HepG2 (cell line): ENCODE results near the gene HOXA6. TPM values are rescaled to one million over a fixed set of nuclear protein-coding genes. Genes with fewer than 3 reads are reported as not detected.

ENCODE experiments used
- ATAC-seq: fragments of 200-7000 bp; cut with Tn5 transposase; 3 replicates; pipeline ENCODE4 v1.9.1; 2020; ENCODE audit warnings: mild to moderate bottlenecking, moderate library complexity
- BruUV-seq: library from RNA; stranded (reverse); fragments of 400-500 nt; replicated peaks from 2 replicates; lab custom pipeline; 2021; lab: Mats Ljungman, UMichigan
- CTCF ChIA-PET: fragments of 300-600 bp; formaldehyde crosslinking; extraction: SDS; loops from one replicate; lab custom pipeline; 2021; ENCODE audit warnings: low total read pairs, inconsistent platforms, low intra/inter-chr PET ratio; lab: Yijun Ruan, JAX
- POLR2A ChIA-PET: fragments of 350-600 bp; sonication (Branson Sonifier 250); formaldehyde crosslinking; loops from one replicate; lab custom pipeline; 2020; ENCODE audit warnings: antibody characterized with exemption, inconsistent platforms; lab: Yijun Ruan, JAX
- DNase-seq: peaks from one replicate; pipeline ENCODE4 v3.0.0-alpha.2; 2015; ENCODE audit warnings: low spot score
- FAIRE-seq: peaks from 3 replicates; lab custom pipeline; 2011; peaks lifted over from hg19 to GRCh38; lab: Jason Lieb, UNC
- H2AFZ ChIP-seq: one replicate; pipeline ENCODE4 v1.6.1; 2011; ENCODE audit warnings: low read length, inconsistent platforms
- H3K27ac ChIP-seq: fragments of 300-600 bp; 3 replicates; pipeline ENCODE4 v1.8.0; 2011; ENCODE audit warnings: mixed run types, mild to moderate bottlenecking, mixed read lengths, low read length, inconsistent platforms; ENCODE audit not compliant: insufficient read depth; ENCODE audit errors: extremely low read length
- H3K27me3 ChIP-seq, 2 experiments: fragments of 200-600 bp in 1 of 2; 2 replicates in 1 of 2; 3 replicates in 1 of 2; pipeline versions ENCODE4 v1.6.0 to v1.8.0; 2011; ENCODE audit warnings: low read length in 2 of 2, mild to moderate bottlenecking in 2 of 2, moderate library complexity in 2 of 2, inconsistent platforms in 1 of 2; ENCODE audit not compliant: insufficient read depth in 2 of 2, control insufficient read depth in 1 of 2
- H3K36me3 ChIP-seq, 2 experiments: fragments of 200-600 bp in 1 of 2; replicated peaks in 1 of 2; 2 replicates in 1 of 2; 3 replicates in 1 of 2; pipeline versions ENCODE4 v1.5.1 to v1.8.0; 2011; ENCODE audit warnings: low read length in 2 of 2, inconsistent platforms in 1 of 2; ENCODE audit not compliant: insufficient read depth in 2 of 2, control insufficient read depth in 1 of 2
- H3K4me1 ChIP-seq: 2 replicates; pipeline ENCODE4 v1.5.1; 2012; ENCODE audit warnings: low read length, inconsistent platforms; ENCODE audit not compliant: insufficient read depth
- H3K4me2 ChIP-seq: 2 replicates; pipeline ENCODE4 v1.6.0; 2011; ENCODE audit warnings: low read depth, low read length, inconsistent platforms
- H3K4me3 ChIP-seq, 3 experiments: fragments of 200-600 bp in 1 of 3; sonication (generic), shearing (Covaris generic) in 1 of 3; replicated peaks in 1 of 3; 2 replicates each; pipeline ENCODE4 v1.5.1; 2011 to 2016; ENCODE audit warnings: low read length in 3 of 3, inconsistent platforms in 2 of 3, low read depth in 2 of 3, mild to moderate bottlenecking in 2 of 3, control low read depth in 1 of 3, mixed read lengths in 1 of 3; ENCODE audit not compliant: insufficient read depth in 1 of 3
- H3K79me2 ChIP-seq: one replicate; pipeline ENCODE4 v1.6.1; 2011; ENCODE audit warnings: low read length, inconsistent platforms; ENCODE audit not compliant: insufficient read depth
- H3K9ac ChIP-seq: 2 replicates; pipeline ENCODE4 v1.6.0; 2011; ENCODE audit warnings: mild to moderate bottlenecking, low read depth, low read length, inconsistent platforms; ENCODE audit not compliant: insufficient read depth
- H3K9me3 ChIP-seq: 2 replicates; pipeline ENCODE4 v1.5.1; 2012; ENCODE audit warnings: mild to moderate bottlenecking, low read length
- H4K20me1 ChIP-seq: 2 replicates; pipeline ENCODE4 v1.6.0; 2011; ENCODE audit warnings: inconsistent platforms, mild to moderate bottlenecking, low read length, moderate library complexity; ENCODE audit not compliant: insufficient read depth
- ATF7 ChIP-seq, 2 experiments: fragments of 450-650 bp in 1 of 2; sonication (generic) in 1 of 2; formaldehyde crosslinking in 1 of 2; IDR thresholded peaks; 2 replicates each; pipeline versions ENCODE4 v1.4.0 to v1.6.1; 2016 to 2020; ENCODE audit warnings: antibody characterized with exemption in 1 of 2, mild to moderate bottlenecking in 1 of 2, missing genetic modification reagents in 1 of 2
- CC2D1A ChIP-seq: sonication (generic); formaldehyde crosslinking; IDR thresholded peaks from 2 replicates; pipeline ENCODE4 v1.8.1; 2023; ENCODE audit warnings: mild to moderate bottlenecking, missing genetic modification reagents
- DPF2 ChIP-seq: sonication (generic); formaldehyde crosslinking; IDR thresholded peaks from 2 replicates; pipeline ENCODE4 v1.4.0; 2020; ENCODE audit warnings: mild to moderate bottlenecking, low read depth, missing genetic modification reagents, borderline replicate concordance
- EHMT2 ChIP-seq: fragments of 200-600 bp; sonication (generic); IDR thresholded peaks from 2 replicates; pipeline ENCODE4 v1.7.0; 2017; ENCODE audit warnings: antibody characterized with exemption, low read depth, low read length, borderline replicate concordance
- FOXA3 ChIP-seq: IDR thresholded peaks from 2 replicates; pipeline ENCODE4 v1.6.1; 2016; ENCODE audit warnings: missing genetic modification reagents, missing compliant biosample characterization
- MAFG ChIP-seq: sonication (generic); formaldehyde crosslinking; IDR thresholded peaks from 2 replicates; pipeline ENCODE4 v1.5.1; 2020; ENCODE audit warnings: mild to moderate bottlenecking, missing genetic modification reagents
- TCF7L2 ChIP-seq: IDR thresholded peaks from 2 replicates; pipeline ENCODE4 v1.6.1; 2011; ENCODE audit warnings: mild to moderate bottlenecking, low read depth, low read length, moderate library complexity
- TOE1 ChIP-seq: sonication (generic); formaldehyde crosslinking; IDR thresholded peaks from 2 replicates; pipeline ENCODE4 v1.4.0; 2020; ENCODE audit warnings: mild to moderate bottlenecking, missing genetic modification reagents
- ZBTB3 ChIP-seq: sonication (generic); formaldehyde crosslinking; IDR thresholded peaks from 2 replicates; pipeline ENCODE4 v1.4.0; 2020; ENCODE audit warnings: low read depth, mild to moderate bottlenecking, moderate library complexity, missing genetic modification reagents, borderline replicate concordance
- ZMYM3 ChIP-seq: sonication (generic); formaldehyde crosslinking; IDR thresholded peaks from 2 replicates; pipeline ENCODE4 v1.5.1; 2020; ENCODE audit warnings: mild to moderate bottlenecking, missing genetic modification reagents
- ZNF7 ChIP-seq: IDR thresholded peaks from 2 replicates; pipeline ENCODE4 v1.6.1; 2016; ENCODE audit warnings: missing biosample characterization, missing genetic modification reagents
- ZNF749 ChIP-seq: sonication (generic); formaldehyde crosslinking; IDR thresholded peaks from 2 replicates; pipeline ENCODE4 v1.8.0; 2022; ENCODE audit warnings: mild to moderate bottlenecking, missing genetic modification reagents, moderate library complexity, borderline replicate concordance
- WGBS: methylation state at CpG from one replicate; pipeline ENCODE4 v1.1.6; 2017; ENCODE audit warnings: low lambda C conversion rate; 5-methylcytosine and 5-hydroxymethylcytosine counted together
- in situ Hi-C: cut with HindIII; loops from 2 replicates; pipeline ENCODE4 v1.10.0; 2017; ENCODE audit warnings: low pct_unique_long_range_greater_than_20kb; ENCODE audit not compliant: extremely low pct_ligation_motif_present
- intact Hi-C: fragments of 100-400 bp; cut with micrococcal nuclease; formaldehyde crosslinking; loops from one replicate; pipeline ENCODE4 v1.10.0; 2022; ENCODE audit not compliant: unreplicated experiment
- polyA plus RNA-seq, 8 experiments: library from polyadenylated mRNA; depleted of rRNA in 3 of 8; stranded (reverse) in 7 of 8; unstranded in 1 of 8; fragments of >200 nt; fragmentation: Illumina TruSeq in 4 of 8; extraction: Trizol in 4 of 8; gene quantifications; 2 replicates each; pipeline versions ENCODE4 v1.2.1 to v1.2.3, GENCODE V29; 2011 to 2016; ENCODE audit warnings: low read depth in 4 of 8, missing spikeins in 1 of 8, mixed read lengths in 1 of 8; ENCODE audit not compliant: insufficient read depth in 1 of 8
- total RNA-seq, 5 experiments: library from RNA; depleted of rRNA; stranded (reverse); fragments of >200 nt; fragmentation: Illumina TruSeq; extraction: Trizol; gene quantifications; 2 replicates each; pipeline ENCODE4 v1.2.3, GENCODE V29; 2016; ENCODE audit warnings: low read depth in 1 of 5
- TF ChIP-seq, protein P1 (sequence below): sonication (generic); formaldehyde crosslinking; IDR thresholded peaks from 2 replicates; pipeline ENCODE4 v1.5.0; 2020; ENCODE audit warnings: mild to moderate bottlenecking, low read depth, missing genetic modification reagents, borderline replicate concordance
- TF ChIP-seq, protein P2 (sequence below): sonication (generic); formaldehyde crosslinking; IDR thresholded peaks from 2 replicates; pipeline ENCODE4 v1.4.0; 2020; ENCODE audit warnings: missing genetic modification reagents, mild to moderate bottlenecking, borderline replicate concordance
- TF ChIP-seq, protein P3 (sequence below): IDR thresholded peaks from 2 replicates; pipeline ENCODE4 v1.6.1; 2016; ENCODE audit warnings: missing biosample characterization, missing genetic modification reagents, low read depth
- TF ChIP-seq, protein P4 (sequence below): sonication (generic); formaldehyde crosslinking; IDR thresholded peaks from 2 replicates; pipeline ENCODE4 v1.9.0; 2022; ENCODE audit warnings: missing genetic modification reagents, mild to moderate bottlenecking, borderline replicate concordance

Gene HOXA6
- total and polyA plus RNA-seq, 2 of the 13 experiments (the other 11 are each of a cell fraction or from before 2014, with no cell fraction given), result 1.3 to 1.5 TPM

DNA sequence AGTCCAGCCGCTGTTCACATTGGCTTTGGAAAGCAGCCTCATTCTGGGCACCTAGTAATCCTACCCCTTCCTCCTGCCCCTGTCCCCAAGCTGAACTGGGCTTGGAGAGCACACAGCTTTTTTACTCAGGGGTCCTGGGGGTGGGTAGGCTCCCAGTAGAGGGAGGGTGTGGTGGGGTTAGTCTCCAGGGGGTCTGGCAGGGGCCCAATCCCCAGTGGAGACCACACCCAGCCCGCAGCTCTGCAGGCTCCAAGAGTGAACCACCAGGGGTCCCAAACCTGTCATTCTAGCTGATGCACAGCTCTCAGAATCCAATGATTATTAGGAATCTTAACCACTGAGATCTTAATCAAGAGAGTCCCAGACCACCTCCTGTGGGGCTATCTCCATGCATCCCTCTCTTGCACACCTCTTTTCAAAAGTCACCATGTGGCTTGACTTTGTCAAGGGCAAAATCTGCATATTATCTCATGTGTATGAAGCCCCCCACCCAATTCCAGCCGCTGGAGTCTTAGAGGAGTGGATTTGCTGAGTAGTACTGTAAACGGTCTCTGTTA is 34.8 kb upstream of the HOXA6 start (continued):
- TF ChIP-seq, protein P1, sequence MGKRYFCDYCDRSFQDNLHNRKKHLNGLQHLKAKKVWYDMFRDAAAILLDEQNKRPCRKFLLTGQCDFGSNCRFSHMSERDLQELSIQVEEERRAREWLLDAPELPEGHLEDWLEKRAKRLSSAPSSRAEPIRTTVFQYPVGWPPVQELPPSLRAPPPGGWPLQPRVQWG, result no peak

DNA sequence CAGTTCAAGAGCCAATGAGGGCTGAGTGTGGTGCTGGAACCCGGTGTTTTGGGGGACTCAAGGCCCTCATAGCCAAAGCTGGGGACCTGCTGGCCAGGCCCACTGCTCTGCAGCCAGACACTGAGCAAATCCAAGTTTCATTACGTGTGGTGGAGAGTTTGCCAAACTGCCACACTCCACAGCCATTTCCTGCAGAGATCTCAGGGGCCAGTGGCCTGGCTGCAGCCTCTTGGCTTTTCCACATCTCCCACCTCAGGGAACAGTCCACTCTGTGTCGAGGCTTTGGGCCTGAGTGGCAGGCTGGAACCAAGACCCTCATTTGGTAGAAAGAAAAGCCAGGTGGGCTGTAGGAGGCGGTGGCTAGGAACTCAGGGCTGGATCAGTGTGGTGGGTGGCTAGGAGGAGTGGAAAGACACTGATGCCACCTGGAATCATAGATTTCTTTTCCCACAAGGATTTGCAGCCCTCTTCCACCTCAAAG is 34.3 kb upstream of the HOXA6 start:
- CTCF ChIA-PET, result no interaction called here
- H3K27ac ChIP-seq, result no peak overlapping the region
- peaks cover 38% of the 10 kb centered on the region for H3K4me1 ChIP-seq
- BruUV-seq, result no TSS peak
- no peak for ATAC-seq
- peaks cover 27 to 90% of the 10 kb centered on the region in 2 experiments for H3K27me3 ChIP-seq
- no peak for DNase-seq
- intact Hi-C loops, result no loop called here
- POLR2A ChIA-PET, result no interaction called here
- no peaks in the 10 kb centered on the region for H3K9me3 ChIP-seq
- no peak overlapping the region for H3K4me2 ChIP-seq
- H3K9ac ChIP-seq, result no peak overlapping the region
- H2AFZ ChIP-seq, result no peak overlapping the region
- no peaks in the 10 kb centered on the region for H3K36me3 ChIP-seq
- in situ Hi-C loops, result no loop called here
- no peak overlapping the region for H3K4me3 ChIP-seq
- TF ChIP-seq FOXA3 (CRISPR knock-in tag), result no peak
- no peak for TF ChIP-seq EHMT2
- TF ChIP-seq ZNF7, result no peak
- no peak for TF ChIP-seq CC2D1A (CRISPR knock-in tag)
- TF ChIP-seq ATF7 (IDR thresholded peaks at IDR 0.05), result no peak
- no peak for TF ChIP-seq ATF7 (CRISPR knock-in tag; IDR thresholded peaks at IDR 0.05)
- no peak for TF ChIP-seq TCF7L2
- TF ChIP-seq ZNF749 (CRISPR knock-in tag), result no peak
- no peak for TF ChIP-seq MAFG
- TF ChIP-seq ZMYM3 (CRISPR knock-in tag), result no peak
- TF ChIP-seq, protein P2, sequence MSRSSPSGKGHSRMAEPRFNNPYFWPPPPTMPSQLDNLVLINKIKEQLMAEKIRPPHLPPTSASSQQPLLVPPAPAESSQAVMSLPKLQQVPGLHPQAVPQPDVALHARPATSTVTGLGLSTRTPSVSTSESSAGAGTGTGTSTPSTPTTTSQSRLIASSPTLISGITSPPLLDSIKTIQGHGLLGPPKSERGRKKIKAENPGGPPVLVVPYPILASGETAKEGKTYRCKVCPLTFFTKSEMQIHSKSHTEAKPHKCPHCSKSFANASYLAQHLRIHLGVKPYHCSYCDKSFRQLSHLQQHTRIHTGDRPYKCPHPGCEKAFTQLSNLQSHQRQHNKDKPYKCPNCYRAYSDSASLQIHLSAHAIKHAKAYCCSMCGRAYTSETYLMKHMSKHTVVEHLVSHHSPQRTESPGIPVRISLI (CRISPR knock-in tag), result no peak
- TF ChIP-seq TOE1 (CRISPR knock-in tag), result no peak
- no peak for TF ChIP-seq DPF2 (CRISPR knock-in tag)
- TF ChIP-seq, protein P3, sequence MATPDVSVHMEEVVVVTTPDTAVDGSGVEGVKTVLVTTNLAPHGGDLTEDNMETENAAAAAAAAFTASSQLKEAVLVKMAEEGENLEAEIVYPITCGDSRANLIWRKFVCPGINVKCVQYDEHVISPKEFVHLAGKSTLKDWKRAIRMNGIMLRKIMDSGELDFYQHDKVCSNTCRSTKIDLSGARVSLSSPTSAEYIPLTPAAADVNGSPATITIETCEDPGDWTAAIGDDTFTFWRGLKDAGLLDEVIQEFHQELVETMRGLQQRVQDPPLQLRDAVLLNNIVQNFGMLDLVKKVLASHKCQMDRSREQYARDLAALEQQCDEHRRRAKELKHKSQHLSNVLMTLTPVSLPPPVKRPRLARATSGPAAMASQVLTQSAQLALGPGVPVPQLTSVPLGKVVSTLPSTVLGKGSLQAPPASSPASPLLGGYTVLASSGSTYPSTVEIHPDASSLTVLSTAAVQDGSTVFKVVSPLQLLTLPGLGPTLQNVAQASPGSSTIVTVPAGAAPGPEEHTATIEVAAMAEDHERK (CRISPR knock-in tag), result no peak
- TF ChIP-seq ZBTB3 (CRISPR knock-in tag), result no peak
- TF ChIP-seq, protein P4, sequence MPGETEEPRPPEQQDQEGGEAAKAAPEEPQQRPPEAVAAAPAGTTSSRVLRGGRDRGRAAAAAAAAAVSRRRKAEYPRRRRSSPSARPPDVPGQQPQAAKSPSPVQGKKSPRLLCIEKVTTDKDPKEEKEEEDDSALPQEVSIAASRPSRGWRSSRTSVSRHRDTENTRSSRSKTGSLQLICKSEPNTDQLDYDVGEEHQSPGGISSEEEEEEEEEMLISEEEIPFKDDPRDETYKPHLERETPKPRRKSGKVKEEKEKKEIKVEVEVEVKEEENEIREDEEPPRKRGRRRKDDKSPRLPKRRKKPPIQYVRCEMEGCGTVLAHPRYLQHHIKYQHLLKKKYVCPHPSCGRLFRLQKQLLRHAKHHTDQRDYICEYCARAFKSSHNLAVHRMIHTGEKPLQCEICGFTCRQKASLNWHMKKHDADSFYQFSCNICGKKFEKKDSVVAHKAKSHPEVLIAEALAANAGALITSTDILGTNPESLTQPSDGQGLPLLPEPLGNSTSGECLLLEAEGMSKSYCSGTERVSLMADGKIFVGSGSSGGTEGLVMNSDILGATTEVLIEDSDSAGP (CRISPR knock-in tag), result no peak
- peaks cover 6% of the 10 kb centered on the region; the same call in 1 of the 2 replicates for H4K20me1 ChIP-seq
- 20% methylated on average over 1 of the region's 4 CpGs for WGBS
- FAIRE-seq, result no peak
- no peaks in the 10 kb centered on the region for H3K79me2 ChIP-seq
